SKM-1 treated with dmso at 0.1 percent for 144 hours (cell line): ENCODE measurements around the gene MRC1.

Experiments
- DNase-seq: peaks from one replicate; lab custom pipeline; 2025; ENCODE audit not compliant: unreplicated experiment; lab: John Stamatoyannopoulos, UW

Gene MRC1

DNA sequence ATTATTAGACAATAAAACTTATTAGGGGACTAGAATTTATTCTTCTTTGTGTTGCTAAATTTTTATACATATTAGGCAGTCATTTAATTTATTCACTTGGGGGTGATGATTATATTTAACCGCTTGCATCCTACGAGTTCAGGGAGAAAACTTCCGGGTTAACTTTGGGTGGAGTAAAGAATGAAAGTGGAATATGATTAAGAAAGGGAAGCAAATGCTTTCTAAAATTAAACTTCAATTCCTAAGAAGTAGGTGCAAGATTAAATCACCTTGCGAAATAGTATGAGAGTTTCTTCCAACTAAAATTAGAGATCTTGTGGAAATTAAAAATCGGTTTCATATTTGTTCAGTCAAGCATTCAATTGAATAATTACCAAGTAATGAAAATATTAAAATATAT is 33.5 kb downstream of the MRC1 start:
- DNase-seq, result no peak

GRCh38 chr10:17847585-17848296 is 38.6 kb downstream of the MRC1 start:
- no peak for DNase-seq

- DNase-seq, result no peak
Measured at GRCh38 chr10:17848646-17849045, 39.5 kb downstream of the MRC1 start.

DNA sequence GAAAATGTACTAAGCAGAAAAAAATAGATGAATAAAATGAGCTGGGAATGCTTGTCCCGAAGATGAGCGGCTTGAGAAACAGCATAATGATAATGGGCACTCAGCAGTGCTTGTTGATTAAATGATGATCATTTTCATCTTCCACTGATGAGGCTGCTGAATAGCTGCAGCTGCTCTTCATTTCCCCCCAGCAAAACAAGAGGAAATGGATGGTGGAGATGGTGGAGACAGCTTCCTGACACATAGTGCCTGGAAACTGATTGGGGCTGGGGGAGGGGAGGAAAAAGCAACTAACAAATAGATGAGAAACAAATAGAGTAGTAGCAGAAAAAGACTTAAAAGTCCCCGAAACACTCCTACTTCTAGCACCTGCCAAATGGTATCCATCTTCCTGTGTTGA is 41.4 kb downstream of the MRC1 start:
- DNase-seq, result no peak

DNA sequence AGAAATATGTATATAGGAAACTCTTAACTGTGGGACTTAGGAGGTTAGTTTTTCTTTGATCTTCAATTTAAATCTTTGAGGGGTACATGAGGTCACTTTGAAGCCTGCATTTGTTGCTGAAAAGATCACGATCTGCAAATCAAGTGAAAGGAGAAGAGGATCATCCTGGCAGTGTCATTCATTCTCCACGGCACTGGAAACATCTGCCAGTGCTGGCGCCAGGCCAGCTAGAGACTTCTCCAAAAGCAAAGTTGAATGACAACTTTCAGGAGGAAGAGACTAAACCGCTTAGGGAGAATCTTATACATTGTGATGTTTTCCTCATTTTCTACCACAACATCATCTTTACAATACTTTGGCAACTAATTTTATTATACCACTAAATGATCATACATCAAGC is 42.5 kb downstream of the MRC1 start:
- no peak for DNase-seq

DNA sequence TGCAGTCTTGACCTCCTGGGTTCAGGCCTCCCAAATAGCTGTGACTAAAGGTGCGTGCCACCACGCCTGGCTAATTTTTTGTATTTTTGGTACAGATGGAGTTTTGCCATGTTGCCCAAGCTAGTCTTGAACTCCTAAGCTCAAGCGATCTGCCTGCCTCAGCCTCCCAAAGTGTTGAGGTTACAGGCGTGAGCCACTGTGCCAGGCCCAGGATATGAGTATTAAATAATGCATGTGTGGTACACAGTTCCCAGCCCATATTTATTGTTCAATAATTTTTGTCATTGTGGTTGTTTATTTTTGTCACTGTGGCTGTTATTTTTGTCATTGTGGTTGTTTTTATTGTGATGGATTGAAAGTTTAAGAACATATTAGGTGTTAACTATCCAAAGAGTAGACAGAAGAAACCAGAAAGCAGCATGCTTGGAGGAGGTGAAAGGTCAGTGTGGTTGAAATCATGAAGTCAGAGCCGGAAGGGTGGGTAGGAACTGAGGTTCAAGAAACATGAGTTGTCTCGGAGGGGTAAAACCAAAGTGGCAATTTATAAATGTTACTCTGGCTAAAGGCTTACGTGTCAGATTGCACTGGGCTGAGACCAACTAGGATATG is 45.0 kb downstream of the MRC1 start:
- no peak for DNase-seq

- DNase-seq, result no peak
Measured at GRCh38 chr10:17857040-17857439, 47.9 kb downstream of the MRC1 start.

GRCh38 chr10:17859492-17860156 is 50.5 kb downstream of the MRC1 start:
- DNase-seq, result no peak

- no peak for DNase-seq
Measured at GRCh38 chr10:17861760-17862159, 52.6 kb downstream of the MRC1 start.

GRCh38 chr10:17865351-17865750 is 56.2 kb downstream of the MRC1 start:
- DNase-seq, result no peak

DNA sequence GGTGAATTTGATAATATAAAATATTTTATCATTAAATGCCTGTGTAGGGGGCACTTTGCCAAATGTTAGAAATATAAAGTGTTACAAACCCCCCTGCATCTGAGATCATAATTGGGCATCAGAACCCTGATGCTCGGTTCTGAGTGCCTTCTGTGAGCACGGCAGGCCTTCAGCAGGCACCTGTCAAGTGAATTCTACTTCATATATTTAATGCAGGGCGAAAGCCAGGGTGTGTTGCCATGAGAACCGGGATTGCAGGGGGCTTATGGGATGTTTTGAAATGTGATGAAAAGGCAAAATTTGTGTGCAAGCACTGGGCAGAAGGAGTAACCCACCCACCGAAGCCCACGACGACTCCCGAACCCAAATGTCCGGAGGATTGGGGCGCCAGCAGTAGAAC is 57.2 kb downstream of the MRC1 start:
- no peak for DNase-seq

DNA sequence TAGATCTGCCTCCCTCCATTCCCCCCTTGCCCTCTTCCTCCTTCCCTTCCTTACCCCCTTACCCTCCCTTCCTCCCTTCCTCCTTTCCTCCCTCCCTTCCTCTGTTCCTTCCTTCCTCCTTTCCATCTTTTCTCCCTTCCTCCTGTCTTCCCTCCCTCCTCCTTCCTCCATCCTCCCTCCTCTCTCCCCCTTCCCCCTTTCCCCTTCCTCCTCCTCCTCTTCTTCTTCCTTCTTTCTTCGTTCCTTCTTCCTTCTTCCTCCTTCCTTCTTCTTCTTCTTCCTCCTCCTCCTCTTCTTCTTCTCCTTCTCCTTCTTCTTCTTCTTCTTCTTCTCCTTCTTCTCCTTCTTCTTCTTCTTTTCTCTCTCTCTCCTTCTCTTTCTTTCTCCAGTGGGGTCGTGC is 57.9 kb downstream of the MRC1 start:
- DNase-seq, result no peak

DNA sequence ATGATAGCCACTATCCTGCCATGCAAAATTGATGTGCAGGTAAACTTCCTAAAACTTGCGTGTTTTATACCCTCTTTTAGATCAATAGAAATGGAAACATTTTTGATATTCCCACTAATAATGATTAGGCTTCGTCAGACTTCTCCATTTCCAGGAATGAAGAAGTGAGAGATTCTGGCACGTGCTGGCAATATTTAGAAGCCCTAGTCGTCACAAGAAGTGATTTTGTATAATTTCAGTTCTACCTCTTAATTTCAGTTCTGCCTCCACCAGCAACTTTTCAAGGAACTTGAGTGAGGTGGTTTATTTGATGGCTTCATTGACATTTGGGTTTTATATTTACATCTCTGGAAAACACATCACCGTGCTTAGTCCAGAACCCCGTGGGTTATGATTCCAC is 61.9 kb downstream of the MRC1 start:
- no peak for DNase-seq

DNA sequence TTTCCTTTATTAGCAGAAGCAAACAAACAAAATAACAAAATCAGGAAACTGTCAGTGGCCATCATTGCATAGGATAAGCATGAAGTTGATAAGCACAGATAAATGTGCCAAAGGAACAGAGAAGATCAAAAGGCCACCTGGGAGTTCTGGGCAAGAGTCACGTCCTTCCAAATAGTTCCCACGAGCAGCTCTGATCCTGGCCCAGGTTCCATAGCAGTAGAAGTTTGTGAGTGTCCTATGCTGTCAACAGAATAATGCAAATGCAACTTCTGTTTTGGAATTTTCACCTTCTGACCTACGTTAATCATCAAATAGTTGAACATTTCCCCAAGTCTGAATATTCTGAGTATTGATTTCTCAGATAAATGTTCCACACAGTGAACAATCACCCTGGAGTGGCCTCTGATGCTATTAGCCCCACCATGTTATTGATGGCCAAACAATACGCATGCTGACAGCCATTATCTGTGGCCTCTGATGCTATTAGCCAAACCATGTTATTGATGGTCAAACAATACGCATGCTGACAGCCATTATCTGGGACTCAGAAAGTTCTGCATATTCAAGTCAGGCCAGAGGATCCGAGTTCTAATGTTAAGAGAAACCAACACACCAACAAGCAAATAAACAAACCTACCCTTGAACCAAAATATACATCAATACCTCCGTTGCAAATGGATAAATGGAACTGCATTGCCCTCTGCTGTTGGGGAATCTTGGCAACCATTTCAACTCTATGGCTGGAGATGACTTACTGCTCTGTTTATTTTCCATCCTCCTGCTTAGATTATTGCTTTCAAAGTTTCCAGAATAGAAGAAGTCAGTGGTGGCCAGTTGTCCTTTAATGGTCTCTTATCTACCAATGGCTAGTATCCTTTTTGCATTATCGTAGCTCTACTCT is 63.3 kb downstream of the MRC1 start:
- no peak for DNase-seq

DNA sequence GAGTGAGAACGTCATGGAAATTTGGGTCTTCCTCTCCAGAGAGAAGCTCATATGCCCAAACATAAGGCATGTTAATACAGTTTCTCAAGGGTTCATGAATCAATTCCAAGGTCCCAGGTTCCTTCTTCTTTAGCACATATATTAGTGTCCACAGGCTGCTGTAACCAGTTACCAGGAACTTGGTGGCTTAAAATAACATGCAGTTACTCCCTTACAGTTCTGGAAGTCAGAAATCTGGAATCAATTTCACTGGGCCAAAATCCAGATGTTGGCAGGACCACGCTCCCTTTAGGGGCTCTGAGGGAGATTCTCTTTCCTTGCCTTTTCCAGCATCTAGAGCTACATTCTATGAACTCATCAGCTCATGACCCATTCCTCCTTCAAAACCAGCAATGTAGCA is 64.8 kb downstream of the MRC1 start:
- no peak for DNase-seq

DNA sequence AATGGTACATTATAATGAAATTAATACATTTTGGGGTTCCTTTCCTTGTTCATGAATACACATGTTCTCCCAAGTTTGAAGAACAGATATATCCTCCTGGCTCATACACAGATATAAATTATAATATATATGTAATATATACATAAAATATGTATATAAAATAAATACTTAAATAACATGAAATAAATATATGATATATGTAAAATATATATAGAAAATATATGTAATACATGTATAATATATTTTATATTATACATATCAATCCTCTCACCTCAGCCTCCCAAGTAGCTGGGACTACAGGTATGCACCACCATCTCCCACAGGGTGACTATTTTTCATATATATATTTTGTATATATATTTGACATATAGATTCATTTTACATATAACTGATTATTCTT is 68.0 kb downstream of the MRC1 start:
- no peak for DNase-seq

DNA sequence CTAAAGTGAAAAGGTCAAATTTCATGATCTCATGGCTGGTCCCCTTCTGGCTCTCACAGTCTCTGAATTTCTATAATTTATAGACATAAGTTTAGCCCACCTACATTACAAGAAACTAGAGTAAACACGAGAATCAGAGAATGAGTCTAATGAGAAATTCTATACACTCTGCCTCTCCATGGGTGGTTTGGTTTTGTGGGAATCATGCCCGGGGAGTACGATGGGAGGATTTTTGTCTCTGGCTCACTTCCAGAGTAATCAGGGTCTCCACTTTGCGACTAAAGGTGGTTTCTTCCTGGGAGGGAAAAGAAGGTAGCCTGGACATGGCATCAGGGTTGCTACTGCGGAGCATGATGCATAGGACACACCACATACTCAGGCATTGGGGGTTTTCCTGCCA is 69.7 kb downstream of the MRC1 start:
- no peak for DNase-seq

- no peak for DNase-seq
Measured at GRCh38 chr10:17880601-17881000, 71.5 kb downstream of the MRC1 start.

DNA sequence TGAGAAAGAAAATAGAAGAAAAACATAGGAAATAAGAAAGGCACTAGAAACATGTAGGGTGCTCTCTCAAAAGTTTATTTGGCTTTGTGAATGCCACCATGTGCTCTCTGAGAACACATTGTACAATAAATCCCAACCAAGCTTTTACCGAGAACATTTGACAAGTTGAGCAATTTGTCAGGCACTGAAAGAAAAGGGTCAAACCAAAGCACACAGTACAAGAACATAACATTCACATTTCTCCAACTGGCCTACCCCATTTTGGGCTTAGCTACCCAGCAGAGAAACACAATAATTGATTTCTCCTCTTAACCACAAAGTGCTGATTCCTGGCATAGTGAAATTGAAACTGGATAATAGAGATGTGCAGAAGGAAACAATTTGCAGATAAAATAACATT is 73.4 kb downstream of the MRC1 start:
- DNase-seq, result no peak

DNA sequence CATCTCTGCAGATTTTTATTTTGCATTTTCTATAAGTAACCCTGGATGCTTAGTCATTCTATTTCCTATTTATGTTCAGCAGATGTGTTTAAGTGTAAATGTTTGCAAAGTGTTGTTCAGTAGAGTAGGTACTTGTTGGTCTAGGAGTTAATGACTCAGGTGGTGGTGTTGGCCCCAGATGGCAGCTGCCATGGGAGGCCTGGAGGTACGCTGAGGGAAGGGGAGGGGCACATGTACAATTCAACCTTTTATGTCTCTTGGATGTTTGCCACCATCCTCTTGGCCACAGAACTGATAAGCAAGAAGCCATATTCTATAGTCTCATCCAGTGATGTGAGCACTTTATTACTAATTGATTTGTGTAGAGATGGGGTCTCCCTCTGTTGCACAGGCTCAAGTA is 74.5 kb downstream of the MRC1 start:
- no peak for DNase-seq

DNA sequence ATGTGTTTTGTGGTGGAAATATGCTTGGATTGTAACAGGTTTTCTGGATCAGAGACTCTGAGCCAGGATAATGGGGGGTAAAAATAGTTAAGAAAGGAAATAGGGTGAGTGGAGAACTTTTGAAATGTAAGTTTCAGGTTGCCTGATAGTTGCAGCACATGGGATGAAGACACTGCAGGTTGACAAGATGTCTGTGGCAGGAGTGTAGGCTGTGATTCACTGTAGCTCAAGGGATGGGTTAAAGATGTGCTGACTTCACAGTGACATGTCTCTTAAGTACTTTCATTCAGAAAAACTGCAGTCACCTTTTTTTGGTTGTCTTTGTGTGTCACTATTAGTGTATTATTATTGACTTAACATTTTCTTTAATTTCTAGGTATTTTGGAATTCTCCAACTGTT is 79.0 kb downstream of the MRC1 start:
- no peak for DNase-seq

DNA sequence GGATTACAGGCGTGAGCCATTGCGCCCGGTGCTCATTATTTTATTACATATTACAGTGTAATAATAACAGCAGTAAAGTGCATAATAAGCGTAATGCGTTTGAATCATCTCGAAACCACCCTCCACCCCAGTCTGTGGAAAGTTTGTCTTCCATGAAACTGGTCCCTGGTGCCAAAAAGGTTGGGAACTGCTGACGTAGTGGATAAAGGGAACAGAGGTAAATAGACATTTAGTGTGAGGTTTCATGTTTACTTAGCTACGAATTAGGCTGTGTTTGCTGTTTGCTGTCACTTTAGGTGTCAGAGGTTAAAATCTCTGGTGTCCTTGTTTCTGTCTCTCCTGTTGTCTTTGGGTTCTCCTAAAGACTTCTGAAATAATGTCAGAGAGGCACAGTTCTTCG is 82.3 kb downstream of the MRC1 start:
- DNase-seq, result no peak
